ENCODE data around the gene SP5.

DNA sequence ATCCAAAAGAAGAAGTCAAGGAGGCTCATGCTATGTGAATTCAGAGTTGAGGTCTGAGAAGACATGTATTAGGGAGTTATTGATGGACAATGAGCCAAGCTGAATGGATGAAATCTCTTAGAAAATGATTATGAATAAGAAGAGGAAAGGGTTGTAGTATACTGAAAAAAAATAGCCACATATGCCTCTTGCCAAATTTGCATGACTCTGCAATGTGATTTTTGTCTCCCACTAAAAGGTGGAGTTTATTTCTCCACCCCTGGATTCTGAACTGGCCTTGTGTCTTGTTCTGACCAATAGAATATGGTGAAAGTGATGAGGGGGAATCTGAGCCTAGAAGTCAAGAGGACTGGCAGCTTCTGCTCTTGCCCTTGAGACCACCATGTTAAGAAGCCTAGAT is 46.4 kb downstream of the SP5 start:
- TF ChIP-seq, protein P1, sequence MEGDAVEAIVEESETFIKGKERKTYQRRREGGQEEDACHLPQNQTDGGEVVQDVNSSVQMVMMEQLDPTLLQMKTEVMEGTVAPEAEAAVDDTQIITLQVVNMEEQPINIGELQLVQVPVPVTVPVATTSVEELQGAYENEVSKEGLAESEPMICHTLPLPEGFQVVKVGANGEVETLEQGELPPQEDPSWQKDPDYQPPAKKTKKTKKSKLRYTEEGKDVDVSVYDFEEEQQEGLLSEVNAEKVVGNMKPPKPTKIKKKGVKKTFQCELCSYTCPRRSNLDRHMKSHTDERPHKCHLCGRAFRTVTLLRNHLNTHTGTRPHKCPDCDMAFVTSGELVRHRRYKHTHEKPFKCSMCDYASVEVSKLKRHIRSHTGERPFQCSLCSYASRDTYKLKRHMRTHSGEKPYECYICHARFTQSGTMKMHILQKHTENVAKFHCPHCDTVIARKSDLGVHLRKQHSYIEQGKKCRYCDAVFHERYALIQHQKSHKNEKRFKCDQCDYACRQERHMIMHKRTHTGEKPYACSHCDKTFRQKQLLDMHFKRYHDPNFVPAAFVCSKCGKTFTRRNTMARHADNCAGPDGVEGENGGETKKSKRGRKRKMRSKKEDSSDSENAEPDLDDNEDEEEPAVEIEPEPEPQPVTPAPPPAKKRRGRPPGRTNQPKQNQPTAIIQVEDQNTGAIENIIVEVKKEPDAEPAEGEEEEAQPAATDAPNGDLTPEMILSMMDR (IDR thresholded peaks at IDR 0.05; ENCODE audit: low read length): no peak
- no peak for TF ChIP-seq EZH2 (optimal IDR thresholded peaks at IDR 0.05; ENCODE audit: low read depth, low read length)
